Sigmoid colon (tissue), 4 donors: ENCODE measurements around the gene HIF3A.

Experiments used
- POLR2A ChIP-seq, 2 donors: fragments of 450-650 bp; IDR thresholded peaks; one replicate each; pipeline ENCODE4 v1.6.1; 2016; ENCODE audit warnings: antibody characterized with exemption in 2 of 2, mild to moderate bottlenecking in 2 of 2, moderate library complexity in 2 of 2
- POLR2AphosphoS5 ChIP-seq, 4 donors: sonication (generic); formaldehyde crosslinking; IDR thresholded peaks; one replicate each; pipeline ENCODE4 v1.6.1; 2017; ENCODE audit warnings: antibody characterized with exemption in 4 of 4
- TF ChIP-seq, protein P1 (sequence below), 4 experiments: fragments of 450-650 bp in 3 of 4; fragments of 200-600 bp in 1 of 4; IDR thresholded peaks; one replicate each; pipeline ENCODE4 v1.5.1; 2016 to 2019; ENCODE audit warnings: antibody characterized with exemption in 4 of 4, mild to moderate bottlenecking in 3 of 4, moderate library complexity in 2 of 4

- no peak for TF ChIP-seq POLR2A (IDR thresholded peaks at IDR 0.05)
- TF ChIP-seq, protein P1, sequence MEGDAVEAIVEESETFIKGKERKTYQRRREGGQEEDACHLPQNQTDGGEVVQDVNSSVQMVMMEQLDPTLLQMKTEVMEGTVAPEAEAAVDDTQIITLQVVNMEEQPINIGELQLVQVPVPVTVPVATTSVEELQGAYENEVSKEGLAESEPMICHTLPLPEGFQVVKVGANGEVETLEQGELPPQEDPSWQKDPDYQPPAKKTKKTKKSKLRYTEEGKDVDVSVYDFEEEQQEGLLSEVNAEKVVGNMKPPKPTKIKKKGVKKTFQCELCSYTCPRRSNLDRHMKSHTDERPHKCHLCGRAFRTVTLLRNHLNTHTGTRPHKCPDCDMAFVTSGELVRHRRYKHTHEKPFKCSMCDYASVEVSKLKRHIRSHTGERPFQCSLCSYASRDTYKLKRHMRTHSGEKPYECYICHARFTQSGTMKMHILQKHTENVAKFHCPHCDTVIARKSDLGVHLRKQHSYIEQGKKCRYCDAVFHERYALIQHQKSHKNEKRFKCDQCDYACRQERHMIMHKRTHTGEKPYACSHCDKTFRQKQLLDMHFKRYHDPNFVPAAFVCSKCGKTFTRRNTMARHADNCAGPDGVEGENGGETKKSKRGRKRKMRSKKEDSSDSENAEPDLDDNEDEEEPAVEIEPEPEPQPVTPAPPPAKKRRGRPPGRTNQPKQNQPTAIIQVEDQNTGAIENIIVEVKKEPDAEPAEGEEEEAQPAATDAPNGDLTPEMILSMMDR (IDR thresholded peaks at IDR 0.05), result no peak
- TF ChIP-seq POLR2AphosphoS5 (IDR thresholded peaks at IDR 0.05), result no peak
Measured at GRCh38 chr19:46383171-46383815, 86.5 kb downstream of the HIF3A start.
